Parathyroid adenoma (tissue), 2 donors: ENCODE results near the gene WNT8B.

ENCODE experiments used
- H2AFZ ChIP-seq: fragments of 300-600 bp; sonication (generic); one replicate; pipeline ENCODE4 v1.7.0; 2017; ENCODE audit warnings: antibody characterized with exemption, mild to moderate bottlenecking
- H3K27ac ChIP-seq: fragments of 300-600 bp; sonication (generic); one replicate; pipeline ENCODE4 v1.7.0; 2017
- H3K27me3 ChIP-seq: fragments of 300-600 bp; sonication (generic); one replicate; pipeline ENCODE4 v1.7.0; 2017; ENCODE audit warnings: low read length; ENCODE audit not compliant: control insufficient read depth, insufficient read depth
- H3K36me3 ChIP-seq: fragments of 300-600 bp; sonication (generic); one replicate; pipeline ENCODE4 v1.7.0; 2017; ENCODE audit warnings: low read length; ENCODE audit not compliant: control insufficient read depth, insufficient read depth
- H3K4me1 ChIP-seq: fragments of 300-600 bp; sonication (generic); one replicate; pipeline ENCODE4 v1.7.0; 2017; ENCODE audit warnings: control low read depth
- H3K4me2 ChIP-seq: fragments of 300-600 bp; sonication (generic); one replicate; pipeline ENCODE4 v1.7.0; 2017; ENCODE audit warnings: low read length
- H3K4me3 ChIP-seq: fragments of 300-600 bp; sonication (generic); one replicate; pipeline ENCODE4 v1.7.0; 2017; ENCODE audit warnings: low read depth, low read length
- H3K79me2 ChIP-seq: fragments of 300-600 bp; sonication (generic); one replicate; pipeline ENCODE4 v1.7.0; 2017; ENCODE audit warnings: control low read depth
- H3K9ac ChIP-seq: fragments of 300-600 bp; sonication (generic); one replicate; pipeline ENCODE4 v1.7.0; 2017; ENCODE audit warnings: mild to moderate bottlenecking
- H3K9me3 ChIP-seq: fragments of 300-600 bp; sonication (generic); one replicate; pipeline ENCODE4 v1.7.0; 2017; ENCODE audit warnings: low read length; ENCODE audit not compliant: control insufficient read depth
- CTCF ChIP-seq: fragments of 300-600 bp; sonication (generic); IDR thresholded peaks from one replicate; pipeline ENCODE4 v1.7.0; 2017; ENCODE audit warnings: antibody characterized with exemption, mild to moderate bottlenecking
- donor health status: primary hyperparathyroidism.

Gene WNT8B

GRCh38 chr10:100485366-100485765 is 22.6 kb downstream of the WNT8B start:
- no peaks in the 10 kb centered on the region for H3K9me3 ChIP-seq
- no peaks in the 10 kb centered on the region for H3K27me3 ChIP-seq
- no peaks in the 10 kb centered on the region for H3K4me1 ChIP-seq
- no peak overlapping the region for H2AFZ ChIP-seq
- no peak overlapping the region for H3K9ac ChIP-seq
- no peaks in the 10 kb centered on the region for H3K79me2 ChIP-seq
- H3K27ac ChIP-seq, result no peak overlapping the region
- TF ChIP-seq CTCF, result no peak
- no peak overlapping the region for H3K4me3 ChIP-seq
- H3K4me2 ChIP-seq, result no peak overlapping the region
- no peaks in the 10 kb centered on the region for H3K36me3 ChIP-seq

- Histone ChIP-seq H3K79me2 (no peaks in the 10 kb centered on the region), H3K36me3 (no peaks in the 10 kb centered on the region), H3K27ac (no peak overlapping the region), H3K9me3 (no peaks in the 10 kb centered on the region), H3K9ac (no peak overlapping the region), H3K27me3 (no peaks in the 10 kb centered on the region), H2AFZ (no peak overlapping the region), H3K4me2 (no peak overlapping the region), H3K4me1 (no peaks in the 10 kb centered on the region), H3K4me3 (no peak overlapping the region)
- TF ChIP-seq CTCF, result no peak
Observed at GRCh38 chr10:100485801-100486495, 23.1 kb downstream of the WNT8B start.

- H3K36me3 ChIP-seq, result no peaks in the 10 kb centered on the region
- no peaks in the 10 kb centered on the region for H3K79me2 ChIP-seq
- H3K9ac ChIP-seq, result no peak overlapping the region
- TF ChIP-seq CTCF, result no peak
- no peak overlapping the region for H3K4me2 ChIP-seq
- no peak overlapping the region for H3K27ac ChIP-seq
- no peak overlapping the region for H3K4me3 ChIP-seq
- no peaks in the 10 kb centered on the region for H3K4me1 ChIP-seq
- H2AFZ ChIP-seq, result no peak overlapping the region
- H3K9me3 ChIP-seq, result no peaks in the 10 kb centered on the region
- H3K27me3 ChIP-seq, result no peaks in the 10 kb centered on the region
Observed at GRCh38 chr10:100487529-100487928, 24.7 kb downstream of the WNT8B start.

GRCh38 chr10:100489396-100489795 is 26.6 kb downstream of the WNT8B start:
- Histone ChIP-seq H3K4me2 (no peak overlapping the region), H3K27ac (no peak overlapping the region), H3K4me1 (no peaks in the 10 kb centered on the region), H2AFZ (no peak overlapping the region), H3K4me3 (no peak overlapping the region), H3K27me3 (no peaks in the 10 kb centered on the region), H3K79me2 (no peaks in the 10 kb centered on the region), H3K9ac (no peak overlapping the region), H3K9me3 (no peaks in the 10 kb centered on the region), H3K36me3 (no peaks in the 10 kb centered on the region)
- no peak for TF ChIP-seq CTCF

GRCh38 chr10:100490531-100490930 is 27.7 kb downstream of the WNT8B start:
- H3K36me3 ChIP-seq, result no peaks in the 10 kb centered on the region
- no peaks in the 10 kb centered on the region for H3K79me2 ChIP-seq

More at GRCh38 chr10:100490531-100490930, 27.7 kb downstream of the WNT8B start:
- no peak overlapping the region for H2AFZ ChIP-seq
- no peaks in the 10 kb centered on the region for H3K27me3 ChIP-seq
- no peaks in the 10 kb centered on the region for H3K4me1 ChIP-seq
- H3K4me3 ChIP-seq, result no peak overlapping the region
- H3K9me3 ChIP-seq, result no peaks in the 10 kb centered on the region
- no peak for TF ChIP-seq CTCF
- H3K4me2 ChIP-seq, result no peak overlapping the region
- no peak overlapping the region for H3K9ac ChIP-seq
- H3K27ac ChIP-seq, result no peak overlapping the region
